ENCODE results near the gene LGALS7B.
"Not testable (repeated sequence)": the region's sequence is repeated elsewhere in the genome, so short reads cannot be mapped to it uniquely, and the experiment has no call there.

Gene LGALS7B

GRCh38 chr19:38796154-38796553 lies 7.2 kb downstream of the LGALS7B start:
- DNase-seq (ENCODE audit: low read depth in 3 of 3), result no peak

- not testable (repeated sequence) for DNase-seq (ENCODE audit: low read depth in 3 of 3)
Observed at GRCh38 chr19:38797781-38798180, 8.8 kb downstream of the LGALS7B start.

DNA sequence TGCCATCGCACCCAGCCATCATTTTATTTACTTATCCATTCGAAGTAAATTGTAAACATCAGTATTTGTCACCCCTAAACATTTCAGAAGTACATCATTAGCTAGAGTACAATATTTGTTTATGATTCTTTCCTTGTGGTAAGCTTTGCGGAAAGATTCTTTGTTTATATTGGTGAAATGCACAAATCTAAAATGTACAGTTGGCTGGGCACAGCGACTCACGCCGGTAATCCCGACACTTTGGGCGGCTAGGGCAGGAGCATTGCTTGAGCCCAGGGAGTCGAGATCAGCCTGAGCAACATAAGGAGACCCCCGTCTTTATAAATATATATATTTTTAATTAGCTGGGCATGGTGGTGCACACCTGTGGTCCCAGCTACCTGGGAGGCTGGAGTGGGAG lies 10.1 kb downstream of the LGALS7B start:
- DNase-seq (ENCODE audit: low read depth in 3 of 3), result no peak

GRCh38 chr19:38800577-38801347 lies 11.8 kb downstream of the LGALS7B start:
- no peak for DNase-seq (ENCODE audit: low read depth in 3 of 3)

DNA sequence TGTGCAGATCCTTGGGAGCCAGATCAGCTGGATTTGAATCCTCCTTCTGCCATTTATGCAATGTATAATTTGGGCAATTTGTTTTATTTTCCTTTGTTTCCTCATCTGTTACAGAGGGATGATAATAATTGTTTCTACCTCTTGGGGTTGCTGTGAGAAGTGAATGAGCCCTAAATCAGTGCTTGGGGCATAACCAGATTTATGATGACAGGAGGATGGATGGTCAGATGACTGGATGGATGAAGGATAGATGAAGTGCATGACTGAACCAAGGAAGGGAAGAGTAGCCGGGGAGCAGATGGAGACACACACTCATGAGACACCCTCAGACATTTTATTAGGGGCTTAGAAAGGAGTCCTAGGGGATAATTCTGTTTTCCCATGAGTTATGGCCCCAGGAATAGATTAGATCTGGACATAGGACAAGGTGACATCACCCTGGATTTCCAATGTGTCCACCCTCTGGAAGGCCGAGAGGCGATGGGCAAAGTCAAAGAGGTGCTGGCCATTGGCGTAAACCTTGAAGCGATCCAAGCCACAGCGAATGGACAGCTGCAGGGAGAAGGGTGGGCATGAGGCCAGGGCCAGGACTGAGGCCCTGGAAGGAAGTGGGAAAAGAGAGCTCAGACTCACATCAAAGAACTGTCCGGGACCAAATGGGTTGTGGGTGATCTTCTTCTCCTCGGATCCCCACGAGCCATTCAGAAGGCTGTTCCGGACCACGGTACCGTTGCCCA lies 12.5 kb downstream of the LGALS7B start:
- DNase-seq (ENCODE audit: low read depth in 3 of 3), result no peak

GRCh38 chr19:38803543-38803942 lies 14.5 kb downstream of the LGALS7B start:
- no peak for DNase-seq (ENCODE audit: low read depth in 3 of 3)

GRCh38 chr19:38805180-38805579 lies 16.2 kb downstream of the LGALS7B start:
- DNase-seq (ENCODE audit: low read depth in 3 of 3), result no peak

DNA sequence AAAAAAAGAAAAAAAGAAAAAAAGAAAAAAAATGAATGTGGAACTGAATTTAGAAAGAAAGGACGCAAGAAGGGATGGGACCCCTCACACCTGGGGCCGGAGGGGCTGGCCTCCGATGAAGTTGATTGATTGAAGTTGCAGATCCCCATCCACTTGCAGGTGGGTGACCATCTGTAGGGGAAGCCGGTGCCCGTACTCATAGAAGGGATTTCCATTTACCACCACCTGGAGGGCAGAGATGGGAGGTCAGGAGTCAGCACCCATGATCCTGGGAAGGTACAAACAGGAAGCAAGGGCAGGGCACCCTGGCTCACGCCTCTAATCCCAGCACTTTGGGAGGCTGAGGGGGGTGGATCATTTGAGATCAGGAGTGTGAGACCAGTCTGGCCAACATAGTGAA lies 17.4 kb downstream of the LGALS7B start:
- no peak for DNase-seq (ENCODE audit: low read depth in 3 of 3)

DNA sequence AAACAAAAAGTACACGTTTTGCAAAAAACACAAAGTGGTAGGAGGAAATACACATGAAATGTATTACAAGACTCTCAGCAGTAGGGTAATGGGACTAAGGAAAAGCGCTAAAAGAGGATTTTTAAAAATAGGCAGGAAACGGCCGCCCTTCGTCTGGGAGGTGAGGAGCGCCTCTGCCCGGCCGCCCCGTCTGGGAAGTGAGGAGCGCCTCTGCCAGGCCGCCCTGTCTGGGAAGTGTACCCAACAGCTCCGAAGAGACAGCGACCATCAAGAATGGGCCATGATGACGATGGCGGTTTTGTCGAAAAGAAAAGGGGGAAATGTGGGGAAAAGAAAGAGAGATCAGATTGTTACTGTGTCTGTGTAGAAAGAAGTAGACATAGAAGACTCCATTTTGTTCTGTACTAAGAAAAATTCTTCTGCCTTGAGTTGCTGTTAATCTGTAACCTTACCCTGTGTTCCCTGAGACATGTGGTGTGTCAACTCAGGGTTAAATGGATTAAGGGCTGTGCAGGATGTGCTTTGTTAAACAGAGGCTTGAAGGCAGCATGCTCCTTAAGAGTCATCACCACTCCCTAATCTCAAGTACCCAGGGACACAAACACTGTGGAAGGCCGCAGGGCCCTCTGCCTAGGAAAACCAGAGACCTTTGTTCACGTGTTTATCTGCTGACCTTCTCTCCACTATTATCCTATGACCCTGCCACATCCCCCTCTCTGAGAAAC lies 18.5 kb downstream of the LGALS7B start:
- not testable (repeated sequence) for DNase-seq (ENCODE audit: low read depth in 3 of 3)

GRCh38 chr19:38808741-38809140 lies 19.7 kb downstream of the LGALS7B start:
- no peak for DNase-seq (ENCODE audit: low read depth in 3 of 3)

- DNase-seq (ENCODE audit: low read depth in 3 of 3), result no peak
Observed at GRCh38 chr19:38809592-38810252, 20.7 kb downstream of the LGALS7B start.

DNA sequence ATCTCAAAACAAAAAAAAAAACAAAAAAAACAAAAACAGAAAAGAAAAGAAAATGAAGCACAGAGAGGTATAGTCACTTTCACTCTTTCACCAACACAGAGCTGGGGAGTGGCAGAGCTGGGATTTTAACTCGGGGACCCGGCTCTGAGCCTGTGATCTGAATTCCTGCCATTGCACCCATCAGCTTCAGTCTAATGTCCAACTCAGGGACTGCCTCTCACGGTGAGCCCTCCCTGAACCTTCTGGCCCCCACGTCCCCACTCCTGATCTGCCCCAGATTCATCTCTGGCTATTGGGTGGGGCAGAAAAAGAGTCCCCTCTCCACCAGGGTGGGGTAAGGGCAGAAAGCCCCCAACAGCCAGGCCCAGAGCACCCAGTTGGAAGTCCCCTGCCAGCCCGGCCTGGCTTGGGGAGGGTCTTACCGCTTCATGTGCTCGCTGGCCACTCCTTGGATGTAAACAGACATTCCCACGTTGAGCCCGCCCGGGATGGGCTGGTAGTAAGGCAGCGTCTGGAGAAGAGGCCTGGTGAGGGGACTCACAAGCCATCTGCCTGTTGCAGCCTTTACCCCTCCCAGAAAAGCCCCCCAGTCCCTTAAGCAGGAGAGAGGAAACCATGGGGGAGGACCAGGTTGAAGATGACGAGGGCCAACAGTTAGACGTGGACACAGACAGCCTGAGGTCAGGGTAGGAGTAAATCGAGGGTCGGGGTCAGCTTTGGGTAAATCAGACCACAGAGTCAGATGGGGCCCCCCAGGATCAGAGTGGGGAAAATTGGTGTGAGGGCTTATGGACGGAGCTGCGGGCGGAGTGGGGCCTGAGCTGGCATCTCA lies 23.2 kb downstream of the LGALS7B start:
- DNase-seq (ENCODE audit: low read depth in 3 of 3), result no peak

DNA sequence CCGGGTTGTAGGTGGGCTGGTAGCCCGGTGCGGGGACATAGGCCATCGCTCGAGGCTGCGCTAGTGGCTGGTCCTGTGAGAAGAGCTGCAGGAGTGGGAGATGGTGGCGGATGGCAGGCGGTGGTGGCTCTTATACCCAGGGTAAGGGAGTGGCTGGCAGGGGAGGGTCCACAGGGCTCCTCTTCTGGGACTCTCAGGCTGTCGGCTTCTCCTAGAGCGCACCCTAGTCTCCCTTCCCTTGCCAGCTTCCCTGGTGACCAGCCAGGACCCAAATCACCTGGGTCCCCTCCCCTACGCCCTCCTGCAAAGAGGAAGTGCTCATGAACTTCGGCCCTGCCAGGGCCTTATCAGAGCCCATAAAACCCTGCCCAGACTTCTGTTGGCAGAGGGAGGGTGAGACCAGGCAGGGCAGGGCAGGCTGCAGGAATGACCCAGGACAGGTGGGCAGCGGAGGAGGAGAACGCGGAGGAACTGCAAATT lies 23.9 kb downstream of the LGALS7B start, which contains the start of gene LGALS4:
Gene LGALS4 (minus strand): TSS at position 105 of the 480 bp plus-strand sequence. CDS start 59 bp downstream, at position 46.
- no peak for DNase-seq (ENCODE audit: low read depth in 3 of 3)

- no peak for DNase-seq (ENCODE audit: low read depth in 3 of 3)
Observed at GRCh38 chr19:38813323-38813722, 24.3 kb downstream of the LGALS7B start.

DNA sequence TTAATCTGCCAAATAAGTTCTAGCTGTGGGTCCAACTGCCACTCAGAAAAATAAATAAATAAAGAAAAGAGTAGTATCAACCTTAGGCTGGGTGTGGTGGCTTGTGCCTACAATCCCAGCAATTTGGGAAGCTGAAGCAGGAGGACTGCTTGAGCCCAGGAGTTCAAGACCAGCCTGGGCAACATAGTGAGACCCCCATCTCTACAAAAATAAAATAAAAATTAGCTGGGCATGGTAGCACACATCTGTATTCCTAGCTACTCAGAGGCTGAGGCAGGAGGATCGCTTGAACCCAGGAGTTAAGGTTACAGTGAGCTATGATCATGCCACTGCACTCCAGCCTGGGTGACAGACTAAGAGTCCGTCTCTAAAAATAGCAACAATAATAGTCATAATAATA lies 24.9 kb downstream of the LGALS7B start:
- not testable (repeated sequence) for DNase-seq (ENCODE audit: low read depth in 3 of 3)

DNA sequence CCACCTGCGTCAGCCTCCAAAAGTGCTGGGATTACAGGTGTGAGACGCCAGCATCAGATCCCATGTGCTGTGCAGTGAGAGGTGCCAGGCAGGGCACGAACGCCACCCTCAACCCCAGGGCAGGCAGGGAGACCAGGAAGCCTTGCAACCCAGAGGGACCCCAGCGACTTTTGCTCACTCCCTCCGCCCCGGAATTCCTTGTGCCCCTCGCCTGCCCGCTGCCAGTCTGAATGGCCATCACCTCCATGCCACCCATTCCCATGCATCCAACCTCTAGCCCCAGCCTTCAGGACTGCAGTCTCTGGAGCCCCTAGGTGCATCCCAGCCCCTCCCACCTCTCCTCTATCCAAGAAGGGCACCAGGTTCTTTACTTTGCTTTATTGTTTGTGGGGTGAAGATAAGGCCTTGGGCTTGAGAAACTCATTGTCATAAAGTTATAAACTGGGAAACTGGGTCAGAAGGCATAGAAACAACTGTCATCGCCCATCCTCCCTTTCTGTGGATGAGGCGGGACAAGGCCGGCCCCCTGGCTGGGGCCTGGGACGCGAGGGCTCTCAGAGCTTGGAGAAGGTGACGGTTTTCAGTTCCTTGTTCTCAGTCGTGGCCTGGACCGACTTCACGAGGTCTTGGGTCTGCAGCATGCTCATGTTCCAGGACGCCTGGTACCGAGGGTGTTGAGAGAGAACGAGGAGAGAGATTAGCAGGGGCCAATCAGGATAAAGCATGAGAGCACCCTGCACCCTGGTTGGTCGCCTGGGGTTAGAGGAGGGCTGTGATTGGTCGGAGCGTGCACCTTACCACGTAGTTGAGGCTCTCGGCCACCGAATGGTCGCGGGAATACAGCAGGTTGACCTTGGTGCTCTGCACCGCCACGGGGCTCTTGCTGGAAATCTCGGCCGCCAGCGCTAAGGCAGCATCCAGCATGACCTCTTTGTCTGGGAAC lies 26.3 kb downstream of the LGALS7B start:
- no peak for DNase-seq (ENCODE audit: low read depth in 3 of 3)

DNA sequence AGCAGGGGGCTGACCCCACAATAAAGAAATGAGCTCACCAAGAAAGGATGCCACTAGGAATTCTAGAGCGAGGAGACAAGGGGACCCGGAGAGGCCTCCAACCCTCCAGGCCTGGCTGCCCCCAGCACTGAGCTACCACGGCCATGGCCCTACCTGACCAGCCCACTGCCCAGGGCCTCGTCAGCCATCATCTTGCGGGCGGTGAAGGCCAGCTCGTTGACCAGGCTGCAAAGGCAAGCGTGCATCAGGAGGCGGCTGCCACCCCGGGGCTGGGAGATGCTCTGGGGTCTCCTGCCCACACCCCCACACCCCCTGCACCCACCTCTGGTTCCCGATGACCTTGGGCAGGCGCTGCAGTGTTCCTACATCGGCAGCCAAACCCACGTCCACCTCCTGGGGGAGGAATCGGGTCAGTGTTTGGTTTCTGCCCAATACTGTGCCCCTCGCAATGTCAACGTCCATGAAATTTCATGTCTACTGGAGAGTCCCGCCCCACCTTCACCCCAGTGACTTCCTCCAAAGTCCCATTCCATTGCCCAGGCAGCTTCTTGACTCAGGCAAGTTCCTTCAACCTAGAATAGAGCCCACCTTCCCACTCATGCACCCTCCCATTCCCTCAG lies 27.2 kb downstream of the LGALS7B start:
- no peak for DNase-seq (ENCODE audit: low read depth in 3 of 3)

DNA sequence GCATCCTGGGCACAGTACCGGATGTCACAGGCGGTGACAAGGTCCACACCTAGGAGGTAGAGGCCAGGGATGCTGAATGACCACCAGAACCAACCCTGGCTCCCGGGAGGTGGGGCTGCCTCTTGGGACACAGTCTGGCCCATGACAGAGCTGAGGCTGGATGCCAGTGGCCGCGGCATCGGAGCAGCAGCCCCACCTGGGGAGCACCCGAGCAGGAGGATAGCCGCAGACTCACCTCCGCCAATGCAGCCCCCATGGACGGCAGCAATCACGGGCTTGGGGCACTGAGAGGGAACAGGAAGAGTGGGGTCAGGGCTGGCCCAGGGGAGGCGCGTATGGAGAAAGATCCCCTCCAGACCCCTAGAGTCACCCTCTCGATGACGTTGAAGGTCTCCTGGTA lies 28.1 kb downstream of the LGALS7B start:
- no peak for DNase-seq (ENCODE audit: low read depth in 3 of 3)

DNA sequence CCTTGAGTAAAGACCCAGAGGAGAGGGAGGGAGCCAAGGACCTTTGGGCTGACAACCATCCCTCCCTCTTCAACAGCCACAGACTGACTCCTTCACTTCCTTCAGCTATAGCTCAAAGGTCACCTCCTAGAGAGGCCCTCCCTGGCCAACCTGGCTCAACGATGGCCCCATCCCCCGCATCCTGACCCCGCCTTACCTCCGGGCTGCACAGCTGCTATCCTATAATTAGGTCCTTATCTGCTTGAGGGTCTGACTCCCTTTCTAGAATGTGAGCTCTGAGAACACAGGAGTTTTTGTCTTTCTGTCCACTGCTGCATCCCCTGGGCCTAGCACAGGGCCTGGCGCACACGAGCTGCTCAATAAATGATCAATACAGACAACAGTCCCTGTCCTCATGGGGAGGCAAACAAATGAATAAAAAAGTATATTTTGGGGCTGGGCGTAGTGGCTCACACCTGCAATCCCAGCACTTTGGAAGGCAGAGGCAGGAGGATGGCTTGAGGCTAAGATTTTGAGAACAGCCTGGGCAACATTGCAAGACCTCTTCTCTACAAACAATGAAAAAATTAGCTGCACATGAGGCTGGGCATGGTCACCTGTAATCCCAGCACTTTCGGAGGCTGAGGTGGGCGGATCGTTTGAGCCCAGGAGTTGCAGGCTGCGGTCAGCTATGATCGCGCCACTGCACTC lies 30.4 kb downstream of the LGALS7B start:
- DNase-seq (ENCODE audit: low read depth in 3 of 3), result no peak
